H1 (cell line): ENCODE results near the gene TIMM10.

ENCODE experiments used
- PHF8 ChIP-seq: fragments of 200-600 bp; sonication (generic); conservative IDR thresholded peaks from 2 replicates; pipeline ENCODE4 v1.7.1; 2012; ENCODE audit warnings: low read depth, mild to moderate bottlenecking, inconsistent platforms, low read length, moderate library complexity
- RXRA ChIP-seq: IDR thresholded peaks from 2 replicates; pipeline ENCODE4 v1.6.1; 2011; ENCODE audit warnings: low read depth, mild to moderate bottlenecking, low read length, moderate library complexity; ENCODE audit not compliant: insufficient read depth
- SUZ12 ChIP-seq: fragments of 200-600 bp; sonication (generic); IDR thresholded peaks from 2 replicates; pipeline ENCODE4 v1.6.1; 2012; ENCODE audit warnings: mild to moderate bottlenecking, inconsistent platforms, low read length, moderate library complexity, mixed read lengths

DNA sequence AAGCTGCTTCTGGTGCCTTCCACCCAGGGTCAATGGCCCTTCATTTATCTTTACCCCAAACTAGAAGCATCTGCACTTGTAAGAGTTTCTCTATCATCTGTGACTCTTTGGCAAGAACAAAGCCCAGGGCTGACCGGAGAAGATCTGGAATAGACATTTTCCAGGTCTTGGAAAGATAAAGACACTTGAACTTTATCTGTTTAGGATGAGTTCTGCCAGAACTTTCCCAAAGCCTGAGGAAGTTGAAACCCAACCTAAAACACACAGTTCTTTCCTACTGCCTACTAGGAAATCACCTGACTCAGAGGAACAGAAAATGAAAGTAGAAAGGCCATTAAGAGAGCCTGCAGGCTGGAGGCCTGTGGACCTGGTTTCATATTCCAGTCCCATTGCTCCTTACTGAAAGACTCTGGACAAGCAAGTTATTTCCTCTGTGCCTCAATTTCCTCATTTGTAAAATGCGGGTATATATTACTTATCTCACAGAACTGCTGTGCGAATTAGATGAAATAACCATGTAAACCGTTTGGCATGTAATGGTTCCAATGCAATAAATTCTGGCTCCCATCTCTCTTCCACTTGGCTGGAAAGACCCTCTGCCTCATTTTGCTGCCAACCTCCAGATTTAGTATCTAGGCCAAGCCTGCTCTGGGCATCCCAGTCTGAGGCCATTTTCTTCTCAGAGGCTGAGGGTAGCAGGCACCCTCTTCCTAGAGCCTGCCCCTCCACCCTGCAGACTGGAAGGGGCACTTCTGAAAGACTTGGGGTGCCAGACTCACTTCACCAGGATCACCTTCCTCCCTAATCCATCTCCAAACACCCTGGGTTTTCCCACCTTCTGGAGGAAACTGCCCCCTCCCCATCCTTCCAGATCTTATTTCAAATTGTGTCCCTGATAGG, 35.7 kb upstream of the TIMM10 start:
- no peak for TF ChIP-seq PHF8
- no peak for TF ChIP-seq RXRA
- TF ChIP-seq SUZ12 = no peak
